Measurements from ENCODE around the gene DACT1.
A peak's percentile ranks its signal among the peaks of the same experiment; 100 is the strongest.

GRCh38 chr14:58638231-58639197 lies 752 bp downstream of the DACT1 start:
- TF ChIP-seq POLR2A (IDR thresholded peaks at IDR 0.05) (no peak), POLR2AphosphoS5 (IDR thresholded peaks at IDR 0.05) (peak in 1 of 3 donors; percentile 21), EP300 (IDR thresholded peaks at IDR 0.05) (no peak)
